K562 (cell line): ENCODE data around the gene ARMC2. TPM values are rescaled to one million over a fixed set of nuclear protein-coding genes. Genes with fewer than 3 reads are reported as not detected.

Experiments
- ATAC-seq: fragments of 200-7000 bp; cut with Tn5 transposase; 3 replicates; pipeline ENCODE4 v1.9.1; 2020; ENCODE audit warnings: moderate library complexity
- BruUV-seq: library from RNA; stranded (reverse); fragments of 400-500 nt; replicated peaks from 2 replicates; lab custom pipeline; 2021; lab: Mats Ljungman, UMichigan
- CTCF ChIA-PET: fragments of 300-600 bp; formaldehyde crosslinking; extraction: SDS; loops from one replicate; lab custom pipeline; 2021; ENCODE audit warnings: low intra/inter-chr PET ratio; lab: Yijun Ruan, JAX
- POLR2A ChIA-PET: fragments of 300-600, 350-650 bp; sonication (Branson Sonifier 250); formaldehyde crosslinking; extraction: SDS; loops from one replicate; lab custom pipeline; 2021; ENCODE audit warnings: antibody characterized with exemption, inconsistent platforms; lab: Yijun Ruan, JAX
- DNase-seq, 4 experiments: peaks; one replicate each; pipeline versions ENCODE4 v3.0.0 to v3.0.0-alpha.2; 2011 to 2018; ENCODE audit warnings: low spot score in 3 of 4, mixed read lengths in 3 of 4; ENCODE audit errors: extremely low read depth in 1 of 4
- FAIRE-seq: peaks from 2 replicates; lab custom pipeline; 2011; peaks lifted over from hg19 to GRCh38; lab: Jason Lieb, UNC
- H2AFZ ChIP-seq: 2 replicates; pipeline ENCODE4 v1.6.0; 2011; ENCODE audit warnings: low read depth, low read length, control low read depth, inconsistent platforms
- H3K27ac ChIP-seq: fragments of 200-600 bp; 3 replicates; pipeline ENCODE4 v1.8.0; 2011; ENCODE audit warnings: low read depth, mild to moderate bottlenecking, control low read depth, inconsistent platforms, low read length, moderate library complexity, mixed read lengths; ENCODE audit errors: extremely low read depth
- H3K27me3 ChIP-seq, 2 experiments: fragments of 300-600 bp in 1 of 2; 2 replicates in 1 of 2; 3 replicates in 1 of 2; pipeline versions ENCODE4 v1.6.0 to v1.8.0; 2011; ENCODE audit warnings: inconsistent platforms in 2 of 2, low read length in 2 of 2, mild to moderate bottlenecking in 1 of 2, mixed read lengths in 1 of 2, moderate library complexity in 1 of 2; ENCODE audit not compliant: control insufficient read depth in 2 of 2, insufficient read depth in 2 of 2
- H3K36me3 ChIP-seq: fragments of 300-600 bp; 3 replicates; pipeline ENCODE4 v1.8.0; 2011; ENCODE audit warnings: mild to moderate bottlenecking, low read length, inconsistent platforms; ENCODE audit not compliant: control insufficient read depth, insufficient read depth
- H3K4me1 ChIP-seq, 2 experiments: fragments of 200-600 bp in 1 of 2; replicated peaks in 1 of 2; 2 replicates in 1 of 2; 3 replicates in 1 of 2; pipeline versions ENCODE4 v1.5.1 to v1.8.0; 2011; ENCODE audit warnings: inconsistent platforms in 2 of 2, low read length in 2 of 2, mild to moderate bottlenecking in 1 of 2, mixed read lengths in 1 of 2, moderate library complexity in 1 of 2; ENCODE audit not compliant: control insufficient read depth in 2 of 2, insufficient read depth in 2 of 2
- H3K4me2 ChIP-seq: 2 replicates; pipeline ENCODE4 v1.6.1; 2011; ENCODE audit warnings: low read length, control low read depth, inconsistent platforms, mixed read lengths; ENCODE audit not compliant: insufficient read depth
- H3K4me3 ChIP-seq: fragments of 200-600 bp; sonication (generic), shearing (Covaris generic); 2 replicates; pipeline ENCODE4 v1.5.1; 2016; ENCODE audit warnings: control low read depth, inconsistent platforms
- H3K79me2 ChIP-seq: fragments of 200-600 bp; 3 replicates; pipeline ENCODE4 v1.8.0; 2011; ENCODE audit warnings: low read length, inconsistent platforms; ENCODE audit not compliant: control insufficient read depth, insufficient read depth
- H3K9ac ChIP-seq, 2 experiments: 2 replicates each; pipeline versions ENCODE4 v1.6.0 to v1.6.1; 2011; ENCODE audit warnings: low read depth in 2 of 2, low read length in 2 of 2, control low read depth in 1 of 2, inconsistent platforms in 1 of 2, mild to moderate bottlenecking in 1 of 2, mixed read lengths in 1 of 2; ENCODE audit not compliant: insufficient read depth in 1 of 2
- H3K9me1 ChIP-seq: one replicate; pipeline ENCODE4 v1.6.0; 2011; ENCODE audit warnings: inconsistent platforms, mild to moderate bottlenecking, low read length, moderate library complexity; ENCODE audit not compliant: control insufficient read depth, insufficient read depth
- H3K9me3 ChIP-seq: replicated peaks from 2 replicates; pipeline ENCODE4 v1.5.1; 2011; ENCODE audit warnings: low read depth, low read length, inconsistent platforms; ENCODE audit not compliant: control insufficient read depth, insufficient read depth
- H4K20me1 ChIP-seq: replicated peaks from 2 replicates; pipeline ENCODE4 v1.6.1; 2011; ENCODE audit warnings: low read length, inconsistent platforms, mixed read lengths; ENCODE audit not compliant: control insufficient read depth, insufficient read depth
- ATF3 ChIP-seq, 2 experiments: fragments of 450-650 bp in 1 of 2; sonication (generic) in 1 of 2; formaldehyde crosslinking in 1 of 2; IDR thresholded peaks in 1 of 2; conservative IDR thresholded peaks in 1 of 2; 2 replicates each; pipeline versions ENCODE4 v1.6.1 to v1.8.1; 2016 to 2023; ENCODE audit warnings: mild to moderate bottlenecking in 2 of 2, moderate library complexity in 2 of 2, inconsistent platforms in 1 of 2, missing genetic modification reagents in 1 of 2
- CCAR2 ChIP-seq: fragments of 200-400 bp; formaldehyde crosslinking; IDR thresholded peaks from 2 replicates; pipeline ENCODE4 v1.6.1; 2017; ENCODE audit warnings: mild to moderate bottlenecking, low read depth, low read length
- E2F1 ChIP-seq: sonication (generic); formaldehyde crosslinking; IDR thresholded peaks from 2 replicates; pipeline ENCODE4 v1.8.1; 2023; ENCODE audit warnings: mild to moderate bottlenecking, missing genetic modification reagents, moderate library complexity
- POLR3A ChIP-seq: IDR thresholded peaks from 2 replicates; pipeline ENCODE4 v1.6.1; 2011; ENCODE audit warnings: borderline replicate concordance, mild to moderate bottlenecking, moderate library complexity; ENCODE audit not compliant: insufficient read length, insufficient read depth; ENCODE audit errors: extremely low read depth
- WGBS: fragments of 100-300 bp; shearing (Covaris generic); methylation state at CpG from one replicate; pipeline ENCODE4 v1.1.6; 2016; ENCODE audit warnings: low coverage, mixed read lengths; ENCODE audit not compliant: insufficient coverage; ENCODE audit errors: missing lambda C conversion rate; 5-methylcytosine and 5-hydroxymethylcytosine counted together
- in situ Hi-C: fragments of 300-500 bp; cut with MboI; formaldehyde crosslinking; loops from 4 replicates; pipeline ENCODE4 v1.15.0; 2018; ENCODE audit warnings: inconsistent platforms, mixed read lengths
- intact Hi-C: fragments of 100-400 bp; cut with micrococcal nuclease; formaldehyde crosslinking; loops from 2 replicates; pipeline ENCODE4 v1.14.2; 2022
- polyA plus RNA-seq, 8 experiments: library from polyadenylated mRNA; depleted of rRNA in 4 of 8; stranded (reverse) in 5 of 8; unstranded in 3 of 8; fragments of >200 nt; fragmentation: Nextera tagmentation in 2 of 8; fragmentation: Illumina TruSeq in 1 of 8; extraction: Ambion mirVana in 2 of 8; extraction: Trizol in 1 of 8; gene quantifications; 2 replicates each; pipeline versions ENCODE4 v1.2.1 to v1.2.3, GENCODE V29; 2011 to 2014; ENCODE audit warnings: inconsistent platforms in 1 of 8, missing spikeins in 1 of 8
- total RNA-seq, 7 experiments: library from RNA; depleted of rRNA in 6 of 7; stranded (reverse); fragments of >200 nt in 6 of 7; fragmentation: Illumina TruSeq in 2 of 7; extraction: Trizol in 2 of 7; gene quantifications; 2 replicates each; pipeline versions ENCODE4 v1.2.1 to v1.2.3, GENCODE V29; 2011 to 2021; ENCODE audit warnings: low replicate concordance in 1 of 7

Gene ARMC2
- total and polyA plus RNA-seq, 9 of the 15 experiments (the other 6 are each of a cell fraction or from before 2014, with no cell fraction given): 0.14 to 3.0 (median 0.82) TPM

DNA sequence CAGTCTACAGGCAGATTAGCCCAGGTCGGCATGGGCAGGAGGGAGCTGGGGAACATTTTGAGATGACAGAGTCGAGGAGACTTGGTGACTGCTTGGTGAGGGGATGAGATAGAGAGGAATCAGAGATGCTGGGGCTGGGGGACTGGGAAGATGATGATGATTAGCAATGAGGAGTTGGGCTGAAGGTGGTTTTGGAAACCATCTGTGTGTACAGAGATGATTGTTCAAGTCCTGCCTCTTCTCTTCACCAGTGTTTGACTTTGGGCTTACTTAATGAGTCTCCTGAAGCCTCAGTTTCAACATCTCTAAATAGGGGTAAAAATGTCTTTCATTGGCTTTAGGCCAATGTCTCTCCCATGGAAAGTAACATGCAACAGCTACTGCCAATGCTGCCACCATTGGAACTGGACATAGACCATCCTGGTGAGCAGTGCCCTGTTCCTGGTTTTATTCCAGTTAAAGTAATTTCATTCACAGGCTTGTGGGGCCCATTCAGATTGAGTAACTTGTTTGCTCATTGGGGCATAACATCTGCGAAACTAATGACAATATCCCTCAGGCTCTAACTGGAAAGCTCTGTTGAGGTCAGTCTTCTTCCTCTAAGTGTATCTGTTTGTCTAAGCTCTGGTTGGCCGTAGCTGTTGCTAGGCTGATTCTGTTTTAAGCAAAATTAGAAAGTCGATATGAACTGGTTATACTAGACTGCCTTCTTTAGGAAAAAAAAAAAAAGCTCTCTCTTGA lies 99.1 kb downstream of the ARMC2 start:
- in situ Hi-C loops (no loop called here), intact Hi-C loops (no loop called here)
- POLR2A ChIA-PET: interaction anchor here (1.1 kb wide), 1 partner anchor 38 kb away, joined by 3 read pairs; no protein-coding TSS in a partner anchor
- H2AFZ ChIP-seq: no peak overlapping the region
- DNase-seq (no peak), ATAC-seq (no peak), FAIRE-seq (no peak)
- H3K4me1 ChIP-seq: no peaks in the 10 kb centered on the region; a peak in 1 of 5 replicates
- H4K20me1 ChIP-seq: no peaks in the 10 kb centered on the region
- 4% methylated on average over 5 of the region's 5 CpGs for WGBS
- no peaks in the 10 kb centered on the region for H3K9me1 ChIP-seq
- no peaks in the 10 kb centered on the region for H3K9me3 ChIP-seq
- H3K36me3 ChIP-seq: no peaks in the 10 kb centered on the region
- no peak overlapping the region for H3K4me3 ChIP-seq
- H3K27me3 ChIP-seq: peaks cover 18 to 44% of the 10 kb centered on the region in 2 experiments; a peak in 4 of 5 replicates
- TF ChIP-seq POLR3A: no peak
- TF ChIP-seq ATF3 (IDR thresholded peaks at IDR 0.05): no peak
- TF ChIP-seq ATF3 (CRISPR knock-in tag; conservative IDR thresholded peaks at IDR 0.05): no peak
- TF ChIP-seq E2F1 (CRISPR knock-in tag): no peak
- TF ChIP-seq CCAR2: no peak
- no peak overlapping the region for H3K9ac ChIP-seq
- H3K4me2 ChIP-seq: no peak overlapping the region
- no peaks in the 10 kb centered on the region for H3K79me2 ChIP-seq
- BruUV-seq: no TSS peak
- no peak overlapping the region for H3K27ac ChIP-seq
- CTCF ChIA-PET: no interaction called here
